ENCODE results near the gene HCN3. TPM values are rescaled to one million over a fixed set of nuclear protein-coding genes. Genes with fewer than 3 reads are reported as not detected.
"Not testable (repeated sequence)": the region's sequence is repeated elsewhere in the genome, so short reads cannot be mapped to it uniquely, and the experiment has no call there.

HCN3 gene
- total RNA-seq, 1 donor from 2014 or later = 7.3 TPM

DNA sequence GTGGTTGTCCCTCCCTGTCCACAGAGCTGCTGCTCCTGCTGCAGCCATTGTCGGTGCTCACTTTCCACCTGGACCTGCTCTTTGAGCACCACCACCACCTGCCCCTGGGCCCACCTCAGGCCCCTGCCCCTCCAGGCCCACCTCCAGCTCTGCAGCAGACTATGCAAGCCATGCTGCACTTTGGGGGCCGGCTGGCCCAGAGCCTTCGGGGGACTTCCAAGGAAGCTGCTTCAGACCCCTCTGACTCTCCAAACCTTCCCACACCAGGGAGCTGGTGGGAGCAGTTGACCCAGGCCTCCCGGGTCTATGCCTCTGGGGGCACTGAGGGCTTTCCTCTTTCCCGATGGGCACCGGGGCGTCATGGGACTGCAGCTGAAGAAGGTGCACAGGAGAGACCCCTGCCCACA, 49.4 kb downstream of the HCN3 start:
- H3K4me3 Mint-ChIP-seq (ENCODE audit: unreplicated experiment) = peak overlapping the region; percentile 87
- peaks cover 22% of the 10 kb centered on the region for H3K36me3 Mint-ChIP-seq (ENCODE audit: low read depth, unreplicated experiment)
- TF ChIP-seq, protein P1, sequence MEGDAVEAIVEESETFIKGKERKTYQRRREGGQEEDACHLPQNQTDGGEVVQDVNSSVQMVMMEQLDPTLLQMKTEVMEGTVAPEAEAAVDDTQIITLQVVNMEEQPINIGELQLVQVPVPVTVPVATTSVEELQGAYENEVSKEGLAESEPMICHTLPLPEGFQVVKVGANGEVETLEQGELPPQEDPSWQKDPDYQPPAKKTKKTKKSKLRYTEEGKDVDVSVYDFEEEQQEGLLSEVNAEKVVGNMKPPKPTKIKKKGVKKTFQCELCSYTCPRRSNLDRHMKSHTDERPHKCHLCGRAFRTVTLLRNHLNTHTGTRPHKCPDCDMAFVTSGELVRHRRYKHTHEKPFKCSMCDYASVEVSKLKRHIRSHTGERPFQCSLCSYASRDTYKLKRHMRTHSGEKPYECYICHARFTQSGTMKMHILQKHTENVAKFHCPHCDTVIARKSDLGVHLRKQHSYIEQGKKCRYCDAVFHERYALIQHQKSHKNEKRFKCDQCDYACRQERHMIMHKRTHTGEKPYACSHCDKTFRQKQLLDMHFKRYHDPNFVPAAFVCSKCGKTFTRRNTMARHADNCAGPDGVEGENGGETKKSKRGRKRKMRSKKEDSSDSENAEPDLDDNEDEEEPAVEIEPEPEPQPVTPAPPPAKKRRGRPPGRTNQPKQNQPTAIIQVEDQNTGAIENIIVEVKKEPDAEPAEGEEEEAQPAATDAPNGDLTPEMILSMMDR (IDR thresholded peaks at IDR 0.05; ENCODE audit: unreplicated experiment) = no peak
- peaks cover 10% of the 10 kb centered on the region for H3K27me3 Mint-ChIP-seq (ENCODE audit: unreplicated experiment)
- no peak overlapping the region for H3K27ac Mint-ChIP-seq (ENCODE audit: unreplicated experiment)
- H3K4me1 Mint-ChIP-seq (ENCODE audit: unreplicated experiment) = peaks cover 16% of the 10 kb centered on the region
- DNase-seq (ENCODE audit: low spot score) = no peak
- no peaks in the 10 kb centered on the region for H3K9me3 Mint-ChIP-seq (ENCODE audit: unreplicated experiment)

- no peak for DNase-seq (ENCODE audit: low spot score)
- peaks cover 9% of the 10 kb centered on the region for H3K4me1 Mint-ChIP-seq (ENCODE audit: unreplicated experiment)
- H3K4me3 Mint-ChIP-seq (ENCODE audit: unreplicated experiment) = no peak overlapping the region
- no peak overlapping the region for H3K27ac Mint-ChIP-seq (ENCODE audit: unreplicated experiment)
- peaks cover 4% of the 10 kb centered on the region for H3K27me3 Mint-ChIP-seq (ENCODE audit: unreplicated experiment)
- H3K9me3 Mint-ChIP-seq (ENCODE audit: unreplicated experiment) = no peaks in the 10 kb centered on the region
- TF ChIP-seq, protein P1 (IDR thresholded peaks at IDR 0.05; ENCODE audit: unreplicated experiment) = no peak
- H3K36me3 Mint-ChIP-seq (ENCODE audit: low read depth, unreplicated experiment) = peaks cover 22% of the 10 kb centered on the region
Observed at GRCh38 chr1:155327981-155328380, 50.7 kb downstream of the HCN3 start.

- H3K36me3 Mint-ChIP-seq (ENCODE audit: low read depth, unreplicated experiment) = peaks cover 22% of the 10 kb centered on the region
- H3K4me3 Mint-ChIP-seq (ENCODE audit: unreplicated experiment); H3K4me1 Mint-ChIP-seq (ENCODE audit: unreplicated experiment); H3K27me3 Mint-ChIP-seq (ENCODE audit: unreplicated experiment); DNase-seq (ENCODE audit: low spot score); H3K27ac Mint-ChIP-seq (ENCODE audit: unreplicated experiment); H3K9me3 Mint-ChIP-seq (ENCODE audit: unreplicated experiment): not testable (repeated sequence)
Observed at GRCh38 chr1:155328856-155329255, 51.6 kb downstream of the HCN3 start.

- Mint-ChIP-seq H3K4me1 (ENCODE audit: unreplicated experiment) (peaks cover 9% of the 10 kb centered on the region), H3K36me3 (ENCODE audit: low read depth, unreplicated experiment) (peaks cover 22% of the 10 kb centered on the region), H3K4me3 (ENCODE audit: unreplicated experiment) (no peak overlapping the region), H3K27ac (ENCODE audit: unreplicated experiment) (no peak overlapping the region), H3K9me3 (ENCODE audit: unreplicated experiment) (no peaks in the 10 kb centered on the region), H3K27me3 (ENCODE audit: unreplicated experiment) (peaks cover 6% of the 10 kb centered on the region)
- no peak for DNase-seq (ENCODE audit: low spot score)
- TF ChIP-seq, protein P1 (IDR thresholded peaks at IDR 0.05; ENCODE audit: unreplicated experiment) = no peak
Observed at GRCh38 chr1:155329980-155330598, 52.8 kb downstream of the HCN3 start.

DNA sequence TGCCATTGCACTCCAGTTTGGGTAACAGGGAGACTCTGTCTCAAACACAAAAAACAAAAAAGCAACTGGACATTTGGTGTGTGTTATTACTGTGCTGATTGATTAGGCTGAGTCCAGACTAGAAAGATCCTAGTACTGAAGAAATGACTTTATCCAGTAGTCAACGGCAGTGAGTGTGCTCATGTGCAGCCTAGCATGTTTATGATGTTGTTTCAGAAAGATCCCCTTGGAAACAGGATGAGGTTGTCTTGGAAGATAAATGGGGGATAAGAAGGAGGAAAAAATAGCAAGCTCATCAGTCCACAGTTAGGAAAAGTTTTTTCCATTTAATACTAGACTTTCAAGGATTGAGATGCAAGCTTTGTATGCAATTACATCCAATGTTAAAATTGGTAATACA, 57.7 kb downstream of the HCN3 start:
- Mint-ChIP-seq H3K27me3 (ENCODE audit: unreplicated experiment) (peaks cover 2% of the 10 kb centered on the region), H3K36me3 (ENCODE audit: low read depth, unreplicated experiment) (peaks cover 27% of the 10 kb centered on the region), H3K4me3 (ENCODE audit: unreplicated experiment) (no peak overlapping the region), H3K9me3 (ENCODE audit: unreplicated experiment) (no peaks in the 10 kb centered on the region), H3K4me1 (ENCODE audit: unreplicated experiment) (no peaks in the 10 kb centered on the region), H3K27ac (ENCODE audit: unreplicated experiment) (no peak overlapping the region)
- no peak for DNase-seq (ENCODE audit: low spot score)
- TF ChIP-seq, protein P1 (IDR thresholded peaks at IDR 0.05; ENCODE audit: unreplicated experiment) = no peak

Other genes starting within 250 kb of the HCN3 start
- gene DCST2, start 243.7 kb upstream of the HCN3 start, total RNA-seq (ENCODE audit: unreplicated experiment) = 2.8 TPM
- gene DCST1, start 243.6 kb upstream of the HCN3 start, total RNA-seq (ENCODE audit: unreplicated experiment) = not detected
- 382 TPM for gene ADAM15, start 226.1 kb upstream of the HCN3 start, total RNA-seq (ENCODE audit: unreplicated experiment)
- 25.2 TPM for gene EFNA4, start 213.7 kb upstream of the HCN3 start, total RNA-seq (ENCODE audit: unreplicated experiment)
- 9.6 TPM for gene EFNA3, start 198.6 kb upstream of the HCN3 start, total RNA-seq (ENCODE audit: unreplicated experiment)
- gene EFNA1, start 149.6 kb upstream of the HCN3 start, total RNA-seq (ENCODE audit: unreplicated experiment) = 413 TPM
- gene SLC50A1, start 141.6 kb upstream of the HCN3 start, total RNA-seq (ENCODE audit: unreplicated experiment) = 43.9 TPM
- gene DPM3, start 136.9 kb upstream of the HCN3 start, total RNA-seq (ENCODE audit: unreplicated experiment) = 39.2 TPM
- gene KRTCAP2, start 104.2 kb upstream of the HCN3 start, total RNA-seq (ENCODE audit: unreplicated experiment) = 173 TPM
- gene TRIM46, start 103.6 kb upstream of the HCN3 start, total RNA-seq (ENCODE audit: unreplicated experiment) = 8.5 TPM
- 35.5 TPM for gene THBS3, start 69.6 kb upstream of the HCN3 start, total RNA-seq (ENCODE audit: unreplicated experiment)
- gene MTX1, start 68.8 kb upstream of the HCN3 start, total RNA-seq (ENCODE audit: unreplicated experiment) = 38.8 TPM
- 54.1 TPM for gene ENTREP3, start 22.0 kb upstream of the HCN3 start, total RNA-seq (ENCODE audit: unreplicated experiment)
- gene SCAMP3, start 15.1 kb upstream of the HCN3 start, total RNA-seq (ENCODE audit: unreplicated experiment) = 54.9 TPM
- 62.8 TPM for gene CLK2, start 4.0 kb upstream of the HCN3 start, total RNA-seq (ENCODE audit: unreplicated experiment)
- not detected for gene PKLR, start 24.0 kb downstream of the HCN3 start, total RNA-seq (ENCODE audit: unreplicated experiment)
- 540 TPM for gene FDPS, start 31.4 kb downstream of the HCN3 start, total RNA-seq (ENCODE audit: unreplicated experiment)
- gene RUSC1, start 43.4 kb downstream of the HCN3 start, total RNA-seq (ENCODE audit: unreplicated experiment) = 67.1 TPM